MCF 10A (cell line): ENCODE results near the gene FFAR2. TPM values are rescaled to one million over a fixed set of nuclear protein-coding genes. Genes with fewer than 3 reads are reported as not detected.

ENCODE experiments used
- BruUV-seq: library from RNA; stranded (reverse); fragments of 400-500 nt; replicated peaks from 2 replicates; lab custom pipeline; 2021; lab: Mats Ljungman, UMichigan
- CTCF ChIA-PET: fragments of 300-600 bp; sonication (Branson Sonifier 250); formaldehyde crosslinking; extraction: SDS; loops from one replicate; lab custom pipeline; 2021; ENCODE audit warnings: antibody characterized with exemption, inconsistent platforms; lab: Yijun Ruan, JAX
- POLR2A ChIA-PET: fragments of 300-600, 350-650 bp; sonication (Branson Sonifier 250); formaldehyde crosslinking; extraction: SDS; loops from one replicate; lab custom pipeline; 2020; ENCODE audit warnings: antibody characterized with exemption, inconsistent platforms; lab: Yijun Ruan, JAX
- DNase-seq: peaks from one replicate; pipeline ENCODE4 v3.0.0-alpha.2; 2018; ENCODE audit not compliant: unreplicated experiment
- H3K27ac Mint-ChIP-seq: one replicate; pipeline ENCODE4 v1.8.0; 2022; ENCODE audit warnings: mild to moderate bottlenecking, low read depth, mixed read lengths; ENCODE audit not compliant: unreplicated experiment
- H3K27me3 Mint-ChIP-seq: one replicate; pipeline ENCODE4 v1.8.0; 2022; ENCODE audit warnings: mixed read lengths; ENCODE audit not compliant: insufficient read depth, unreplicated experiment
- H3K36me3 Mint-ChIP-seq: one replicate; pipeline ENCODE4 v1.8.0; 2022; ENCODE audit warnings: mild to moderate bottlenecking, moderate library complexity, mixed read lengths; ENCODE audit not compliant: insufficient read depth, unreplicated experiment
- H3K4me1 Mint-ChIP-seq: one replicate; pipeline ENCODE4 v1.8.0; 2022; ENCODE audit warnings: mixed read lengths; ENCODE audit not compliant: insufficient read depth, unreplicated experiment
- H3K4me3 Mint-ChIP-seq: one replicate; pipeline ENCODE4 v1.8.0; 2022; ENCODE audit warnings: mild to moderate bottlenecking, moderate library complexity, mixed read lengths; ENCODE audit not compliant: unreplicated experiment
- H3K9me3 Mint-ChIP-seq: one replicate; pipeline ENCODE4 v1.8.0; 2022; ENCODE audit warnings: mixed read lengths; ENCODE audit not compliant: unreplicated experiment
- CTCF ChIP-seq: fragments of 200-600 bp; IDR thresholded peaks from one replicate; pipeline ENCODE4 v1.8.0; 2022; ENCODE audit warnings: antibody characterized with exemption, mild to moderate bottlenecking; ENCODE audit not compliant: unreplicated experiment
- intact Hi-C: fragments of 100-400 bp; cut with micrococcal nuclease; formaldehyde crosslinking; loops from 2 replicates; pipeline ENCODE4 v1.14.1; 2022
- total RNA-seq: library from RNA; stranded (reverse); gene quantifications from 2 replicates; pipeline ENCODE4 v1.2.3, GENCODE V29; 2022

FFAR2 gene
- total RNA-seq, 1 experiment from 2014 or later, result not detected

GRCh38 chr19:35451338-35452096 lies 3.5 kb downstream of the FFAR2 start:
- Mint-ChIP-seq H3K27ac (no peak overlapping the region), H3K27me3 (peaks cover 72% of the 10 kb centered on the region), H3K4me3 (no peak overlapping the region), H3K9me3 (no peaks in the 10 kb centered on the region), H3K4me1 (no peaks in the 10 kb centered on the region), H3K36me3 (no peaks in the 10 kb centered on the region)
- no peak for DNase-seq
- no TSS peak for BruUV-seq
- POLR2A ChIA-PET, result no interaction called here
- CTCF ChIA-PET, result interaction anchor here (0.6 to 2.0 kb wide), 4 partner anchors 17 to 177 kb away, joined by 3 to 7 read pairs (median 3); no protein-coding TSS in a partner anchor
- intact Hi-C loops, result no loop called here
- TF ChIP-seq CTCF, result no peak

DNA sequence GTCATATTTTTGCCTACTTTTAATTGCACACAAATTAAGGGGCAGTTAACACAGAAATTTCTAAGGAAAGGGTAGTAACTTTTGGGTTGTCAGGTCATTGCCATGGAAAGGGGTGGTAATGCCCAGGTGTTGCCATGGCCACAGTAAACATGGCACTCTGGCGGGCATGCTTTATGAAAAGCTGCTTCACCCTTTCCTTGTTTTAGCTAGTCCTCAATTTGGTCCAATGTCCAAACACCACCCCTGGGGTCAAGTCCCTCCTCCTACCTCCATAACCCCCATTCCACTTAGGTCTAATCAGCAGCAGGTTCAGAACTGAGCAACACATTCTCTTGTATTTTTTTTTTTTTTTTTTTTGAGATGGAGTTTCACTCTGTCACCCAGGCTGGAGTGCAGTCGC lies 6.6 kb downstream of the FFAR2 start:
- no peak for TF ChIP-seq CTCF
- H3K27me3 Mint-ChIP-seq, result peaks cover 64% of the 10 kb centered on the region
- H3K4me1 Mint-ChIP-seq, result no peaks in the 10 kb centered on the region
- DNase-seq, result no peak
- no peak overlapping the region for H3K27ac Mint-ChIP-seq
- ChIA-PET CTCF (interaction anchor here (0.9 kb wide), 1 partner anchor 13 kb away, joined by 3 read pairs; no protein-coding TSS in a partner anchor), POLR2A (no interaction called here)
- no peak overlapping the region for H3K4me3 Mint-ChIP-seq
- no peaks in the 10 kb centered on the region for H3K9me3 Mint-ChIP-seq
- BruUV-seq, result no TSS peak
- no peaks in the 10 kb centered on the region for H3K36me3 Mint-ChIP-seq
- intact Hi-C loops, result no loop called here

GRCh38 chr19:35455616-35456201 lies 7.7 kb downstream of the FFAR2 start:
- POLR2A ChIA-PET, result no interaction called here
- CTCF ChIA-PET, result interaction anchor here (0.9 kb wide), 1 partner anchor 12 kb away, joined by 3 read pairs; no protein-coding TSS in a partner anchor
- no TSS peak for BruUV-seq

More at GRCh38 chr19:35455616-35456201, 7.7 kb downstream of the FFAR2 start:
- Mint-ChIP-seq H3K4me1 (no peaks in the 10 kb centered on the region), H3K4me3 (no peak overlapping the region), H3K9me3 (no peaks in the 10 kb centered on the region), H3K27ac (no peak overlapping the region), H3K36me3 (no peaks in the 10 kb centered on the region), H3K27me3 (peaks cover 54% of the 10 kb centered on the region)
- intact Hi-C loops, result no loop called here
- no peak for TF ChIP-seq CTCF
- no peak for DNase-seq
